ENCODE results near the gene NBPF1. TPM values are rescaled to one million over a fixed set of nuclear protein-coding genes. Genes with fewer than 3 reads are reported as not detected.
"Not testable (repeated sequence)": the region's sequence is repeated elsewhere in the genome, so short reads cannot be mapped to it uniquely, and the experiment has no call there.

Gene NBPF1
- total RNA-seq, 1 experiment from 2014 or later: 46.0 TPM

DNA sequence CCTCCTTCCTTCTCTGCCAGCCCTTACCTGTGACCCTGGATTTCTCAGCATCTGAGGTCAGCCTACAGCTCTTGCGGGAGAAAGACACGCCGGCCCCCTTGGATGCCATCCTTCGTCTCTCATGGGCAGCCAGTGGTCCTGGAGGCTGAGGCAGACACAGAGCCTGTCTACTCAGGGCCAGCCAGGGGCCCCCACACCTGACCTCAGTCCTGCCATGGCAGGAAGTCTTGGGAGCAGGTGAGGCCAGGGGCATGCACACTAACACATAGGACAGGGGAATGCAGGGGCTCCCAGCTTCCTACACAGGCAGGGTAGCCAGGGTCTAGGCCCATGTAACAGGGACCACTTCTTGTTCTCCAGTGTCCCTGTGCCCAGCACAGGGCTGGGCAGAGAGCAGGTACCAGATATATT lies 29.6 kb upstream of the NBPF1 start:
- ATAC-seq; POLR2A ChIA-PET; H2AFZ ChIP-seq (ENCODE audit: low read depth, low read length, poor library complexity, severe bottlenecking); RAD21 ChIA-PET (ENCODE audit: low non-redundant PET in 1 of 2, low total read pairs in 2 of 2, uncharacterized antibody in 2 of 2, unreplicated experiment in 2 of 2); H3K27me3 ChIP-seq (ENCODE audit: insufficient read depth, low read length); BruUV-seq (replicated peaks); H3K27ac ChIP-seq (ENCODE audit: low read depth, low read length); intact Hi-C loops (cut with micrococcal nuclease); H4K20me1 ChIP-seq (ENCODE audit: insufficient read depth); CTCF ChIA-PET; H3K9me2 ChIP-seq (ENCODE audit: insufficient read depth); H3K9me3 ChIP-seq (ENCODE audit: control insufficient read depth in 1 of 2, insufficient read depth in 1 of 2, low read depth in 1 of 2, low read length in 2 of 2); H3K36me3 ChIP-seq (ENCODE audit: control insufficient read depth in 1 of 2, insufficient read depth in 2 of 2, low read length in 2 of 2); DNase-seq (ENCODE audit: low read depth, low spot score): not testable (repeated sequence)
- peaks cover 14 to 22% of the 10 kb centered on the region in 2 experiments; a peak in 3 of 4 replicates for H3K4me1 ChIP-seq (ENCODE audit: control insufficient read depth in 1 of 2, insufficient read depth in 2 of 2, low read length in 2 of 2)
- H3K79me2 ChIP-seq (ENCODE audit: insufficient read depth, low read length): peaks cover 63% of the 10 kb centered on the region
- peak overlapping the region; percentile 74 to 79 for H3K4me3 ChIP-seq (replicated peaks in 1 of 2; ENCODE audit: low read depth in 1 of 2, low read length in 2 of 2)
- H3K4me2 ChIP-seq (ENCODE audit: low read length): peak overlapping the region; percentile 82
- H3K9ac ChIP-seq (ENCODE audit: low read length): peak overlapping the region; percentile 82; the same call in 1 of the 2 replicates

- H3K4me2 ChIP-seq (ENCODE audit: low read length): peak overlapping the region; percentile 82
- H3K9me2 ChIP-seq (ENCODE audit: insufficient read depth); H4K20me1 ChIP-seq (ENCODE audit: insufficient read depth); H3K27me3 ChIP-seq (ENCODE audit: insufficient read depth, low read length); BruUV-seq (replicated peaks); H3K4me3 ChIP-seq (replicated peaks in 1 of 2; ENCODE audit: low read depth in 1 of 2, low read length in 2 of 2); H3K27ac ChIP-seq (ENCODE audit: low read depth, low read length); POLR2A ChIA-PET; intact Hi-C loops (cut with micrococcal nuclease); CTCF ChIA-PET; RAD21 ChIA-PET (ENCODE audit: low non-redundant PET in 1 of 2, low total read pairs in 2 of 2, uncharacterized antibody in 2 of 2, unreplicated experiment in 2 of 2); H2AFZ ChIP-seq (ENCODE audit: low read depth, low read length, poor library complexity, severe bottlenecking); H3K9me3 ChIP-seq (ENCODE audit: control insufficient read depth in 1 of 2, insufficient read depth in 1 of 2, low read depth in 1 of 2, low read length in 2 of 2); ATAC-seq; H3K36me3 ChIP-seq (ENCODE audit: control insufficient read depth in 1 of 2, insufficient read depth in 2 of 2, low read length in 2 of 2); DNase-seq (ENCODE audit: low read depth, low spot score): not testable (repeated sequence)
- H3K79me2 ChIP-seq (ENCODE audit: insufficient read depth, low read length): peaks cover 67% of the 10 kb centered on the region
- peaks cover 14 to 22% of the 10 kb centered on the region in 2 experiments; a peak in 3 of 4 replicates for H3K4me1 ChIP-seq (ENCODE audit: control insufficient read depth in 1 of 2, insufficient read depth in 2 of 2, low read length in 2 of 2)
- 0 out of 2 replicates have a peak overlapping the region, but pooled peaks have one; percentile 82 for H3K9ac ChIP-seq (ENCODE audit: low read length)
These were observed 28.9 kb upstream of the NBPF1 start for GRCh38 chr1:16642025-16642966.

- Histone ChIP-seq H3K4me1 (ENCODE audit: control insufficient read depth in 1 of 2, insufficient read depth in 2 of 2, low read length in 2 of 2) (peaks cover 14 to 22% of the 10 kb centered on the region in 2 experiments; a peak in 3 of 4 replicates), H3K79me2 (ENCODE audit: insufficient read depth, low read length) (peaks cover 73% of the 10 kb centered on the region)
- H3K9me3 ChIP-seq (ENCODE audit: control insufficient read depth in 1 of 2, insufficient read depth in 1 of 2, low read depth in 1 of 2, low read length in 2 of 2); H3K4me2 ChIP-seq (ENCODE audit: low read length); H3K9ac ChIP-seq (ENCODE audit: low read length); H3K27me3 ChIP-seq (ENCODE audit: insufficient read depth, low read length); POLR2A ChIA-PET; H3K36me3 ChIP-seq (ENCODE audit: control insufficient read depth in 1 of 2, insufficient read depth in 2 of 2, low read length in 2 of 2); ATAC-seq; DNase-seq (ENCODE audit: low read depth, low spot score); H4K20me1 ChIP-seq (ENCODE audit: insufficient read depth); H3K4me3 ChIP-seq (replicated peaks in 1 of 2; ENCODE audit: low read depth in 1 of 2, low read length in 2 of 2); H3K9me2 ChIP-seq (ENCODE audit: insufficient read depth); intact Hi-C loops (cut with micrococcal nuclease); H2AFZ ChIP-seq (ENCODE audit: low read depth, low read length, poor library complexity, severe bottlenecking); RAD21 ChIA-PET (ENCODE audit: low non-redundant PET in 1 of 2, low total read pairs in 2 of 2, uncharacterized antibody in 2 of 2, unreplicated experiment in 2 of 2); H3K27ac ChIP-seq (ENCODE audit: low read depth, low read length): not testable (repeated sequence)
- TSS peak; percentile 3 for BruUV-seq (replicated peaks)
- CTCF ChIA-PET: interaction anchor here (1.1 kb wide), 1 partner anchor 17 kb away, joined by 5 read pairs; no protein-coding TSS in a partner anchor
These were observed 28.0 kb upstream of the NBPF1 start for GRCh38 chr1:16641159-16641975.
